Measurements from ENCODE around the gene TOP3A. TPM values are rescaled to one million over a fixed set of nuclear protein-coding genes. Genes with fewer than 3 reads are reported as not detected.

The TOP3A gene
- total RNA-seq, 4 donors from 2014 or later, result 25.7 to 49.7 (median 35.0) TPM

DNA sequence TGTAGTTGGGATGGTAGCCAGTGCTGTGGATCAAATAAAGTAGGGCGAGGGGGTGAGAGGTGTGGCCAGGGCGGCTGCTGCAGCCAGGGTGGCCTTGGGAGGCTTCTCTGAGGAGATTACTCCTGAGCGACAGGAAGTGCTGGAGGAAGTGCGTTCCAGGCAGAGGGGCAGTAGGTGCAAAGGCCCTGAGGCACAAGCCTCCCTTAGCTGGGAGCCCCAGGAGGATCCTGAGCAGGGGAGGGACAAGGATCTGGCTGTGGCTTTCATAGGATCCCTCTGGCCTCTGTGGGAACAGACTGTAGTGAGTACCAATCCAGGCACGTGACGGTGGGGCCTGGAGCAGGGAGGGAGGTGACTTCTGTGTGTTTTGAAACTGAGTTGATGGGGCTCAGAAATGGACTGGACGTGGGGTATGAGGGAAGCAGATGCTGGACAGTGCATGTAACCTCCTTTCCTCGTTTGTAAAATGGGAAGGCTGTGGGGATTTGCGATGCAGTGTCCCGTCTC is 86.6 kb downstream of the TOP3A start:
- no peaks in the 10 kb centered on the region for H3K9me3 ChIP-seq
- no peak for TF ChIP-seq POLR2A (IDR thresholded peaks at IDR 0.05)
- TF ChIP-seq, protein P1, sequence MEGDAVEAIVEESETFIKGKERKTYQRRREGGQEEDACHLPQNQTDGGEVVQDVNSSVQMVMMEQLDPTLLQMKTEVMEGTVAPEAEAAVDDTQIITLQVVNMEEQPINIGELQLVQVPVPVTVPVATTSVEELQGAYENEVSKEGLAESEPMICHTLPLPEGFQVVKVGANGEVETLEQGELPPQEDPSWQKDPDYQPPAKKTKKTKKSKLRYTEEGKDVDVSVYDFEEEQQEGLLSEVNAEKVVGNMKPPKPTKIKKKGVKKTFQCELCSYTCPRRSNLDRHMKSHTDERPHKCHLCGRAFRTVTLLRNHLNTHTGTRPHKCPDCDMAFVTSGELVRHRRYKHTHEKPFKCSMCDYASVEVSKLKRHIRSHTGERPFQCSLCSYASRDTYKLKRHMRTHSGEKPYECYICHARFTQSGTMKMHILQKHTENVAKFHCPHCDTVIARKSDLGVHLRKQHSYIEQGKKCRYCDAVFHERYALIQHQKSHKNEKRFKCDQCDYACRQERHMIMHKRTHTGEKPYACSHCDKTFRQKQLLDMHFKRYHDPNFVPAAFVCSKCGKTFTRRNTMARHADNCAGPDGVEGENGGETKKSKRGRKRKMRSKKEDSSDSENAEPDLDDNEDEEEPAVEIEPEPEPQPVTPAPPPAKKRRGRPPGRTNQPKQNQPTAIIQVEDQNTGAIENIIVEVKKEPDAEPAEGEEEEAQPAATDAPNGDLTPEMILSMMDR (IDR thresholded peaks at IDR 0.05), result no peak
- H3K4me1 ChIP-seq, result peaks cover 3 to 18% (median 11%) of the 10 kb centered on the region in 4 donors
- no peak overlapping the region for H3K27ac ChIP-seq
- H3K36me3 ChIP-seq, result no peaks in the 10 kb centered on the region
- H3K27me3 ChIP-seq, result no peaks in the 10 kb centered on the region
- no peak overlapping the region for H3K4me3 ChIP-seq
- DNase-seq, result no peak

DNA sequence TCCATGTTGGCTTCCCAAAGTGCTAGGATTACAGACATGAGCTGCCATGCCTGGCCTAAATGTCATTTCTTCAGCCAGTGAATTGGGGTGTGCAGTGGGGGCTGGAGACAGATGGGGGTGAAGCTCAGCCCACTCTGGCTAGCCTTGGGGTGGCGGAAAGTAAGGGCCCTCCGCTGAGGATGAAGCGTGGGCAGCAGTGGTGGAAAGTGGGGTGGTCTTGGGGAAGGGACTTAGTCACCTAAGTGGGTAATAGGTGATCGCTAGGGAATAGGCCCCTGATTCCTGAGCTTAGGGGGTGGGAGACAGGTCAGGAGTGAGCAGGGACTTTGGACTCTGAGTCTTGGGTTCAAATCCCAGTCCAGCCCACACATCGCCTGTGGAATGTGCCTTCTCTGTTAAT is 87.2 kb downstream of the TOP3A start:
- no peaks in the 10 kb centered on the region for H3K27me3 ChIP-seq
- no peak overlapping the region for H3K4me3 ChIP-seq
- no peaks in the 10 kb centered on the region for H3K9me3 ChIP-seq
- no peak for DNase-seq
- TF ChIP-seq, protein P1 (IDR thresholded peaks at IDR 0.05), result no peak
- no peak for TF ChIP-seq POLR2A (IDR thresholded peaks at IDR 0.05)
- H3K27ac ChIP-seq, result no peak overlapping the region
- peaks cover 3 to 18% (median 11%) of the 10 kb centered on the region in 4 donors for H3K4me1 ChIP-seq
- H3K36me3 ChIP-seq, result no peaks in the 10 kb centered on the region

DNA sequence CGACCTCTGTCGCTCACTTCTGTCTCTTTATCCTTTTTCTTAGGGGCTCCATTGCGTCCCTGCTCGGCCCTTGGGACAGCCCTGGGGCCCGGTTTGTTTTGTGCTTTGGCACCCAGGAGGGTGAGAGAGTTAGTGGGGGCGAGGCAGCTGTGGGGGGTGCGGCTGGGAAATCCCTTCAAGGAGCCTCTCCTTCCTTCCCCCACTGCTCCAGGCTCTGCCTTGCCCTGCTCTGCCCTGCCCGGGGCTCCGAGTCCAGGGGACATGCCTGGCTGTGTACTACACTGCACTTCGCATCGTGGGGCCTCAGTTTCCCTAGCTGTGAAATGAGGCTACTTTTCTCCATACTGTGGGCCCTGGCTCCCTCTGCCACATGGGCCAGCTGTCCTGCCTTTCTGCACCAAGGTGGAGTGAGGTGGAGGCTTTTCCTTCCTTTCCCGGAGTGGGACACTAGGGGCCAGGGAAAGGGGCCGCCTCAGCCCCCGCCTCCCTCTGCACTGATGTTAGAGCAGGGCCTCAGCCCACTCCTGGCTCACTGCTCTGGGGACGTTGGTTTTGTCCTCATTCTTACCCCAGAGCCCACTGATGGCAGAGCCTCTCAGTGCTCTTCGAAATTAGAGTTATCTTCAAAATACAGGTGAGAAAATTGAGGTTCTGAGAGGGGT is 88.4 kb downstream of the TOP3A start:
- Histone ChIP-seq H3K36me3 (no peaks in the 10 kb centered on the region), H3K4me3 (peak overlapping the region; percentile 51 to 81 (median 72)), H3K4me1 (peaks cover 3 to 18% (median 11%) of the 10 kb centered on the region in 4 donors), H3K9me3 (no peaks in the 10 kb centered on the region), H3K27ac (peak overlapping the region in 1 of 4 donors; percentile 75), H3K27me3 (no peaks in the 10 kb centered on the region)
- TF ChIP-seq, protein P1 (IDR thresholded peaks at IDR 0.05), result no peak
- no peak for TF ChIP-seq POLR2A (IDR thresholded peaks at IDR 0.05)
- peak in 1 of 3 donors; percentile 45 for DNase-seq

DNA sequence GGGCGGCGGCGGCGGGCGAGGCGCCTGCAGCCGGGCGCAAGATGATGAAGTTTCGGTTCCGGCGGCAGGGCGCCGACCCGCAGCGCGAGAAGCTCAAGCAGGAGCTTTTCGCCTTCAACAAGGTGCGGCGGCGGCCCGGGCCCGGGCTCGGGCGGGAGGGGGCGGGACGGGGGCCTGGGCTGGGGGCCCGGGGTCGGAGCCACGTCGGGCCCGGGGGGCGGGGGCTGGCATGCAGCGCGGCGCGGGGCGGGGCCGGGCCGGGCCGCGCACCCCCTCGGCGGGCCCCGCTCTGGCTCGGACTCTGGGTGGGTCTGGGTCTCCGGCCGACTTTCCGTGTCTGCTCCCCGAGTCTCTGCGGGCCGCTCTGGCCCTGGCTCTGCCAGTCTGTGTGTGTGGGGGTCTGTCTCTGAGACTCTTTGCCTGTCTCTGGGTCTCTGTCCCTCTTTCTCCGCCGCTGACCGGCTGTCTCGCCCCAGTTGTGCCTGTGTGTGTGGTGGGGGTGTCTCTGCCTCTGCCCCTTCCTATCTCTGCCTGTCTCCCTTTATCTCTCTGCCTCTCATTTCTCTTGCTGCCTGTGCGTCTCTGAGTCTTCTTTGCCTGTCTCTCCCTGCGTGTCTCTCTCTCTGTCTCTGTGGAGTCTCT is 89.0 kb downstream of the TOP3A start:
- Histone ChIP-seq H3K4me3 (peak overlapping the region; percentile 51 to 81 (median 72)), H3K36me3 (no peaks in the 10 kb centered on the region), H3K27ac (peak overlapping the region in 2 of 4 donors; percentile 65 to 75), H3K27me3 (no peaks in the 10 kb centered on the region), H3K9me3 (no peaks in the 10 kb centered on the region), H3K4me1 (peaks cover 3 to 18% (median 11%) of the 10 kb centered on the region in 4 donors)
- DNase-seq, result no peak
- no peak for TF ChIP-seq POLR2A (IDR thresholded peaks at IDR 0.05)
- TF ChIP-seq, protein P1 (IDR thresholded peaks at IDR 0.05), result no peak

DNA sequence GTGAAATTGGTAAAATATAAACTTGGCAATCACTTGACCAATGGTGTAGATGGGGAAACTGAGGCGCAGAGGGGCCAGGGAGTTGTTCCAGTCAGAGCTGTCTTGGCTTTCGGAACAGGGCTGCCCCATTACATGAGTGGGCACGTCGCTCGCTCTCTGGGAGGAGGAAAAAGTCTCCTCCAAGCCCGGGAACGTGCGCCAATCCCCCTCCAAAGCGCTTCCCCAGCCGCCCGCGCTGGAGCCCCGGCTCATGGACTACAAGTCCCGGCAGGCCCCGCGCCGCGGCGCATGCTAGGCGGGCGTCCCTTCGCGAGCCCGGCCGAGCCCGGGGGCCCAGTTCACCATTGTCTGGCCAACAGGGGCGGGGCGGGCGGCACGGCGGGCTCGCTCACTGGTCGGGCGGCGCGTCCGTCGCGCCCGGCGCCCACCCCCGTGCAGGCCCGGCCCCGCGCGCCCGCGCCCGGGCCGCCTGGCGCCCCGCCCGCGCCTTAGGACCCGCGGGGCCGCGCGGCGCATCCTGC is 89.6 kb downstream of the TOP3A start, which contains the start of gene LLGL1:
Gene LLGL1, plus strand, starts transcription at position 515 of the 521 bp plus-strand sequence. CDS start 48 bp downstream, outside the sequence.
- peaks cover 3 to 18% (median 11%) of the 10 kb centered on the region in 4 donors for H3K4me1 ChIP-seq
- peak; percentile 96 to 98 (median 97) for DNase-seq
- peak within 1 kb of the TSS; percentile 18 to 75 (median 48) for H3K27ac ChIP-seq
- no peaks in the 10 kb centered on the region for H3K27me3 ChIP-seq
- H3K36me3 ChIP-seq, result no peaks in the 10 kb centered on the region
- no peaks in the 10 kb centered on the region for H3K9me3 ChIP-seq
- H3K4me3 ChIP-seq, result peak within 1 kb of the TSS; percentile 51 to 81 (median 72)
- TF ChIP-seq, protein P1 (IDR thresholded peaks at IDR 0.05), result no peak
- TF ChIP-seq POLR2A (IDR thresholded peaks at IDR 0.05), result no peak
